Measurements from ENCODE around the gene CRHR2.

CRHR2 gene

DNA sequence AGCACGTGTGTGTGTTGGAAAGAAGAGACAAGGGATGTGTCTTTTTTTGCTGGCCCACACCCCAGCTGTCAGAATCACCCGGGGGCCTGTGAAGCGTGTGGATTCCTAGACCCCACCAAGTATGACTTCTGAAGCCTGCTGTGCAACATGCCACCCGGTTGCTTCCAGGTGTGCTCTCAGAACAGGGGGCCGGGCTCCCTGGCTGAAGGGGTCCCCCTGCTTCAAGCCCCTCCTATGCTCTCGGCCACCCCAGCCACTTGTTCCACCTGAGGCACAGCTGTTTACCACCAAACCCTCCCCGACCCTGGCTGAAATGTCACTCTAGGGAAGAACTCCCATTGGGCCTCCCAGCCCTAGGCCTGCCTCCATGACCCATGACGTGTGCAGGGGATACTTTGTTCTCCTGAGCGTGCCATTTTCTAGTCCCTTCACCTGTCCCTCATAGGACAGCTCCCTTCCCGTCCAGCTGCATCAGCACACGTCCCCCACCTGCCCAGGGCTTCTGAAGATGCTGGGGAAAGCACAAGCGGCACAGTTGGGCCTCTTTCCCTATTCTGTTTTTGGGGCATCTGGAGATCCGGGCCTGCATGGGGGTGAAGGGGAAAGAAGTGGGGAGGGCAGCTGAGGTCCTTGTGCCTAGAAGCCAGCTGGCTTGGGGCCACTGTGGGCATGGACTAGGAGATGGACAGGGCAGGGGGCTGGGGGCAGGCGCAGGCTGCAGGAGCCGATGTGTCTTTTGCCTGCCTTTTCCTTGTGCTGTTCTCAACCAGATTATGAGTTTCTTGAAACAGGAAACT is 33.3 kb downstream of the CRHR2 start:
- DNase-seq, result no peak
- Histone ChIP-seq H3K9ac (ENCODE audit: low read length) (no peak overlapping the region), H2AFZ (ENCODE audit: low read length) (no peak overlapping the region), H3K36me3 (replicated peaks; ENCODE audit: insufficient read depth, low read length) (no peaks in the 10 kb centered on the region), H3K27me3 (replicated peaks; ENCODE audit: insufficient read depth, low read length) (no peaks in the 10 kb centered on the region), H4K20me1 (ENCODE audit: insufficient read depth, low read length) (no peaks in the 10 kb centered on the region), H3K27ac (ENCODE audit: low read length) (no peak overlapping the region), H3K4me3 (ENCODE audit: low read length) (no peak overlapping the region), H3K9me2 (replicated peaks; ENCODE audit: insufficient read depth, low read length) (no peaks in the 10 kb centered on the region), H3K9me3 (replicated peaks; ENCODE audit: insufficient read depth, low read length) (no peaks in the 10 kb centered on the region), H3K4me1 (ENCODE audit: low read length) (no peaks in the 10 kb centered on the region), H3K4me2 (ENCODE audit: low read depth, low read length) (no peak overlapping the region), H3F3A (ENCODE audit: insufficient read depth, low read length) (no peaks in the 10 kb centered on the region), H3K79me2 (ENCODE audit: low read length) (no peaks in the 10 kb centered on the region)
- TF ChIP-seq, protein P1, sequence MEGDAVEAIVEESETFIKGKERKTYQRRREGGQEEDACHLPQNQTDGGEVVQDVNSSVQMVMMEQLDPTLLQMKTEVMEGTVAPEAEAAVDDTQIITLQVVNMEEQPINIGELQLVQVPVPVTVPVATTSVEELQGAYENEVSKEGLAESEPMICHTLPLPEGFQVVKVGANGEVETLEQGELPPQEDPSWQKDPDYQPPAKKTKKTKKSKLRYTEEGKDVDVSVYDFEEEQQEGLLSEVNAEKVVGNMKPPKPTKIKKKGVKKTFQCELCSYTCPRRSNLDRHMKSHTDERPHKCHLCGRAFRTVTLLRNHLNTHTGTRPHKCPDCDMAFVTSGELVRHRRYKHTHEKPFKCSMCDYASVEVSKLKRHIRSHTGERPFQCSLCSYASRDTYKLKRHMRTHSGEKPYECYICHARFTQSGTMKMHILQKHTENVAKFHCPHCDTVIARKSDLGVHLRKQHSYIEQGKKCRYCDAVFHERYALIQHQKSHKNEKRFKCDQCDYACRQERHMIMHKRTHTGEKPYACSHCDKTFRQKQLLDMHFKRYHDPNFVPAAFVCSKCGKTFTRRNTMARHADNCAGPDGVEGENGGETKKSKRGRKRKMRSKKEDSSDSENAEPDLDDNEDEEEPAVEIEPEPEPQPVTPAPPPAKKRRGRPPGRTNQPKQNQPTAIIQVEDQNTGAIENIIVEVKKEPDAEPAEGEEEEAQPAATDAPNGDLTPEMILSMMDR (IDR thresholded peaks at IDR 0.05; ENCODE audit: low read length), result no peak
- TF ChIP-seq EZH2phosphoT487 (IDR thresholded peaks at IDR 0.05; ENCODE audit: low read length), result no peak
- TF ChIP-seq EZH2 (optimal IDR thresholded peaks at IDR 0.05; ENCODE audit: low read depth, low read length), result no peak

DNA sequence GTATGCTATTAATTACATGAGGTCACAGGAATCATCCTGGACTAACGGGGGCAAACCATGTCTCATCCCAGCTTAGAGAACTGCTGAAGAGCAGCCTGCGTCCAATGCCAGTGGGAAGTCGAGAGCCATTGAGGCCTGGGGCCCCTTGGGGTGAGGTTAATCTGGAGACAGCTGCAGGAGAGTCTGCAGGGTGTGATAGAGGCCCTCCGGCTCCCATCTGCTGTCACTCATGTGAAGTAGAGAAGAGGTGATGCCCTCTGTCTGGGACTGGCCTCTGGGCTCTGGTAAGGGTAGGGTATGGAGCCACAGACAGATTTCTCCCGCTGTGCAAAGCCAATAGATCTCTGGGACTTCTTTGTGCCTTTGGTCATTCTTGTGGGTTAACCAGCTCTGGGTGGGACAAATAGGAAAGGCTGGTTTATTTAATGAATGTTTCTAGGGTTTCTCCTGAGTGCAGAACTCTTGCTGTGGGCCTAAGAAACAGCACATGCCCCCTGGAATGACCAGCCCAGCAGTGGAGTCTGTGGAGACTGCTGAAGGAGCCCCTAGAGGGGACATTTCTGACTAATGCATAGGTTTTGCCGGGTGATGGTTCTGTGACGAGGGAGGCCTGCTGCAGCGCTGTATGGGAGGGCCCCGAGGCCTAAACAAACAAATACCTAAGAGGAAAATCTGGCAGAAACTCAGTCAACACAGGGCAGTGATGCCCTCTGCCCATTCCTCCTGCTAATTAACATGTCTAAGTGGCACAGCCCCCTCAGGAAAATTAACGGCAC is 34.5 kb downstream of the CRHR2 start:
- Histone ChIP-seq H3K9ac (ENCODE audit: low read length) (no peak overlapping the region), H3K36me3 (replicated peaks; ENCODE audit: insufficient read depth, low read length) (no peaks in the 10 kb centered on the region), H3K79me2 (ENCODE audit: low read length) (no peaks in the 10 kb centered on the region), H3K27me3 (replicated peaks; ENCODE audit: insufficient read depth, low read length) (no peaks in the 10 kb centered on the region), H3K4me1 (ENCODE audit: low read length) (no peaks in the 10 kb centered on the region), H2AFZ (ENCODE audit: low read length) (no peak overlapping the region), H3K9me3 (replicated peaks; ENCODE audit: insufficient read depth, low read length) (no peaks in the 10 kb centered on the region), H3F3A (ENCODE audit: insufficient read depth, low read length) (no peaks in the 10 kb centered on the region), H3K9me2 (replicated peaks; ENCODE audit: insufficient read depth, low read length) (no peaks in the 10 kb centered on the region), H4K20me1 (ENCODE audit: insufficient read depth, low read length) (no peaks in the 10 kb centered on the region), H3K4me3 (ENCODE audit: low read length) (no peak overlapping the region), H3K4me2 (ENCODE audit: low read depth, low read length) (no peak overlapping the region), H3K27ac (ENCODE audit: low read length) (no peak overlapping the region)
- TF ChIP-seq EZH2phosphoT487 (IDR thresholded peaks at IDR 0.05; ENCODE audit: low read length), result no peak
- no peak for DNase-seq

DNA sequence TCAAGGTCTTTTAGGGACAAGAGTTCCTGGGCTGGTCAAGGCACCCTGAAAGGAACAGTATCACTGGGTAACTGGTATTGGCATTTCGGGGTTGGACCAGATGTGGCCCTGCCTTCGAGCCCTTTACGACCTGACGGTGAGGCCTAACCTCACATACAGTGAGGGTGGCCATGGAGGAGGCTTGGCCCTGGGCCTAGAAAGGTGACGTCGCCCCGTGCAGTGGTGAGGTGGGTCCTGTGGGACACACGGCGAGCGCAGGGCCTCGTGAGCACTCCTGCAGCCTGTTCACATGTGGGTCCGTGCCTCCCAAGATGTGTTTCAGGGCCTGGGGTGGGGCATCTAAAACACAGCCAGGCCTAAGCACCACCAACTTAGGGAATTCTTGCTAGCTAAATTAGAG is 36.1 kb downstream of the CRHR2 start:
- TF ChIP-seq EZH2phosphoT487 (IDR thresholded peaks at IDR 0.05; ENCODE audit: low read length) (no peak), EZH2 (optimal IDR thresholded peaks at IDR 0.05; ENCODE audit: low read depth, low read length) (no peak)
- TF ChIP-seq, protein P1 (IDR thresholded peaks at IDR 0.05; ENCODE audit: low read length), result no peak
- no peak for DNase-seq
- Histone ChIP-seq H3F3A (ENCODE audit: insufficient read depth, low read length) (no peaks in the 10 kb centered on the region), H2AFZ (ENCODE audit: low read length) (no peak overlapping the region), H4K20me1 (ENCODE audit: insufficient read depth, low read length) (no peaks in the 10 kb centered on the region), H3K9me3 (replicated peaks; ENCODE audit: insufficient read depth, low read length) (no peaks in the 10 kb centered on the region), H3K4me1 (ENCODE audit: low read length) (no peaks in the 10 kb centered on the region), H3K9ac (ENCODE audit: low read length) (no peak overlapping the region), H3K9me2 (replicated peaks; ENCODE audit: insufficient read depth, low read length) (no peaks in the 10 kb centered on the region), H3K79me2 (ENCODE audit: low read length) (no peaks in the 10 kb centered on the region), H3K4me3 (ENCODE audit: low read length) (no peak overlapping the region), H3K4me2 (ENCODE audit: low read depth, low read length) (no peak overlapping the region), H3K36me3 (replicated peaks; ENCODE audit: insufficient read depth, low read length) (no peaks in the 10 kb centered on the region), H3K27me3 (replicated peaks; ENCODE audit: insufficient read depth, low read length) (no peaks in the 10 kb centered on the region), H3K27ac (ENCODE audit: low read length) (no peak overlapping the region)
